ENCODE data around the gene SHC3.
A peak's percentile ranks its signal among the peaks of the same experiment; 100 is the strongest.
"Not testable (repeated sequence)": the region's sequence is repeated elsewhere in the genome, so short reads cannot be mapped to it uniquely, and the experiment has no call there.

SHC3 gene

GRCh38 chr9:89177944-89178829, at the start of gene SHC3:
Gene SHC3 (minus strand): TSS chr9:89178818. CDS start chr9:89178460, 358 bp downstream.
- no peak for DNase-seq

- no peak for DNase-seq
Observed at GRCh38 chr9:89225991-89226471, 47.4 kb upstream of the SHC3 start.

- no peak for DNase-seq
Observed at GRCh38 chr9:89225587-89225986, 47.0 kb upstream of the SHC3 start.

GRCh38 chr9:89225036-89225435, 46.4 kb upstream of the SHC3 start:
- no peak for DNase-seq

GRCh38 chr9:89224633-89225032, 46.0 kb upstream of the SHC3 start:
- no peak for DNase-seq

GRCh38 chr9:89223396-89223977, 44.9 kb upstream of the SHC3 start:
- DNase-seq: no peak

GRCh38 chr9:89219637-89220036, 41.0 kb upstream of the SHC3 start:
- DNase-seq: no peak

- no peak for DNase-seq
Observed at GRCh38 chr9:89218040-89218928, 39.7 kb upstream of the SHC3 start.

- DNase-seq: no peak
Observed at GRCh38 chr9:89215342-89215741, 36.7 kb upstream of the SHC3 start.

- DNase-seq: no peak
Observed at GRCh38 chr9:89213396-89213880, 34.8 kb upstream of the SHC3 start.

- peak; percentile 6 for DNase-seq
Observed at GRCh38 chr9:89212171-89212570, 33.6 kb upstream of the SHC3 start.

- DNase-seq: not testable (repeated sequence)
Observed at GRCh38 chr9:89209311-89209710, 30.7 kb upstream of the SHC3 start.

- DNase-seq: no peak
Observed at GRCh38 chr9:89207026-89207425, 28.4 kb upstream of the SHC3 start.

GRCh38 chr9:89204801-89205200, 26.2 kb upstream of the SHC3 start:
- peak; percentile 76 for DNase-seq

- no peak for DNase-seq
Observed at GRCh38 chr9:89195131-89195797, 16.6 kb upstream of the SHC3 start.

- no peak for DNase-seq
Observed at GRCh38 chr9:89194421-89195130, 16.0 kb upstream of the SHC3 start.

- no peak for DNase-seq
Observed at GRCh38 chr9:89191004-89191403, 12.4 kb upstream of the SHC3 start.

- DNase-seq: no peak
Observed at GRCh38 chr9:89189215-89189614, 10.6 kb upstream of the SHC3 start.

- no peak for DNase-seq
Observed at GRCh38 chr9:89187950-89188349, 9.3 kb upstream of the SHC3 start.

GRCh38 chr9:89187541-89187940, 8.9 kb upstream of the SHC3 start:
- DNase-seq: no peak

- DNase-seq: no peak
Observed at GRCh38 chr9:89186960-89187359, 8.3 kb upstream of the SHC3 start.

GRCh38 chr9:89185980-89186379, 7.4 kb upstream of the SHC3 start:
- DNase-seq: peak; percentile 2
